GM23338 (cell line): Measurements from ENCODE around the gene SMARCA2. TPM values are rescaled to one million over a fixed set of nuclear protein-coding genes. Genes with fewer than 3 reads are reported as not detected.

Experiments
- ATAC-seq: fragments of 200-7000 bp; cut with Tn5 transposase; 3 replicates; pipeline ENCODE4 v1.9.1; 2020
- DNase-seq: peaks from one replicate; pipeline ENCODE4 v3.0.0-alpha.2; 2015; ENCODE audit warnings: low spot score
- H2AFZ ChIP-seq: fragments of 200-600 bp; sonication (generic); 2 replicates; pipeline ENCODE4 v1.8.0; 2016; ENCODE audit warnings: antibody characterized with exemption, mild to moderate bottlenecking, moderate library complexity
- H3F3A ChIP-seq: fragments of 200-600 bp; sonication (generic); replicated peaks from 2 replicates; pipeline ENCODE4 v1.8.0; 2017; ENCODE audit warnings: antibody characterized with exemption, mixed run types, low read depth
- H3K27ac ChIP-seq: fragments of 200-600 bp; sonication (generic); 2 replicates; pipeline ENCODE4 v1.6.1; 2016; ENCODE audit warnings: low read depth
- H3K27me3 ChIP-seq: fragments of 200-600 bp; sonication (generic); 2 replicates; pipeline ENCODE4 v1.8.0; 2016; ENCODE audit warnings: mild to moderate bottlenecking, mixed run types, moderate library complexity; ENCODE audit not compliant: insufficient read depth
- H3K36me3 ChIP-seq: fragments of 200-600 bp; sonication (generic); 2 replicates; pipeline ENCODE4 v1.8.0; 2016; ENCODE audit warnings: mild to moderate bottlenecking; ENCODE audit not compliant: insufficient read depth
- H3K4me1 ChIP-seq: fragments of 200-600 bp; sonication (generic); 2 replicates; pipeline ENCODE4 v1.8.0; 2016; ENCODE audit warnings: mild to moderate bottlenecking, moderate library complexity; ENCODE audit not compliant: insufficient read depth
- H3K4me2 ChIP-seq: fragments of 200-600 bp; sonication (generic); 2 replicates; pipeline ENCODE4 v1.7.1; 2017; ENCODE audit warnings: mixed run types
- H3K4me3 ChIP-seq: fragments of 200-600 bp; sonication (generic); 2 replicates; pipeline ENCODE4 v1.6.1; 2016; ENCODE audit warnings: mixed run types
- H3K79me2 ChIP-seq: fragments of 200-600 bp; sonication (generic); replicated peaks from 2 replicates; pipeline ENCODE4 v1.8.0; 2017; ENCODE audit warnings: mild to moderate bottlenecking; ENCODE audit not compliant: insufficient read depth
- H3K9me2 ChIP-seq: fragments of 200-600 bp; sonication (generic); 2 replicates; pipeline ENCODE4 v1.8.0; 2017; ENCODE audit not compliant: insufficient read depth
- H4K20me1 ChIP-seq: fragments of 200-600 bp; sonication (generic); replicated peaks from 2 replicates; pipeline ENCODE4 v1.8.0; 2017; ENCODE audit warnings: mild to moderate bottlenecking; ENCODE audit not compliant: insufficient read depth
- H3K27ac Mint-ChIP-seq: 2 replicates; pipeline ENCODE4 v1.8.0; 2020; ENCODE audit warnings: inconsistent platforms, mild to moderate bottlenecking, moderate library complexity, mixed read lengths
- H3K27me3 Mint-ChIP-seq: 3 replicates; pipeline ENCODE4 v1.8.0; 2022; ENCODE audit warnings: low read depth, mild to moderate bottlenecking, moderate library complexity, mixed read lengths, inconsistent platforms; ENCODE audit not compliant: insufficient read depth, poor library complexity
- H3K36me3 Mint-ChIP-seq: 3 replicates; pipeline ENCODE4 v1.8.0; 2021; ENCODE audit warnings: low read depth, mild to moderate bottlenecking, inconsistent platforms, moderate library complexity, mixed read lengths
- H3K4me1 Mint-ChIP-seq: 3 replicates; pipeline ENCODE4 v1.8.0; 2020; ENCODE audit warnings: mild to moderate bottlenecking, inconsistent platforms, mixed read lengths
- H3K4me3 Mint-ChIP-seq: 3 replicates; pipeline ENCODE4 v1.8.0; 2021; ENCODE audit warnings: moderate library complexity, mild to moderate bottlenecking, inconsistent platforms, mixed read lengths
- H3K9me3 Mint-ChIP-seq: 3 replicates; pipeline ENCODE4 v1.8.0; 2020; ENCODE audit warnings: moderate library complexity, mild to moderate bottlenecking, inconsistent platforms, mixed read lengths
- CREB1 ChIP-seq: fragments of 250-450 bp; sonication (Bioruptor Pico); IDR thresholded peaks from 2 replicates; pipeline ENCODE4 v1.5.0; 2020; ENCODE audit warnings: low read depth, mild to moderate bottlenecking, moderate library complexity
- CTCF ChIP-seq, 2 experiments: fragments of 200-600 bp in 1 of 2; sonication (generic) in 1 of 2; conservative IDR thresholded peaks; 2 replicates each; pipeline versions ENCODE4 v1.5.1 to v1.6.1; 2016 to 2017; ENCODE audit warnings: antibody characterized with exemption in 2 of 2, low read depth in 2 of 2, mild to moderate bottlenecking in 2 of 2, moderate library complexity in 1 of 2
- ETS1 ChIP-seq: IDR thresholded peaks from 2 replicates; pipeline ENCODE4 v1.6.1; 2016; ENCODE audit warnings: antibody characterized with exemption
- EZH2 ChIP-seq: fragments of 200-600 bp; sonication (generic); IDR thresholded peaks from one replicate; pipeline ENCODE4 v1.8.0; 2017; ENCODE audit warnings: antibody characterized with exemption, mild to moderate bottlenecking, low read depth; ENCODE audit not compliant: unreplicated experiment
- EZH2phosphoT487 ChIP-seq: fragments of 200-600 bp; sonication (generic); IDR thresholded peaks from one replicate; pipeline ENCODE4 v1.8.1; 2018; ENCODE audit warnings: antibody characterized with exemption; ENCODE audit not compliant: unreplicated experiment
- JUNB ChIP-seq: IDR thresholded peaks from one replicate; pipeline ENCODE4 v1.6.1; 2016; ENCODE audit warnings: antibody characterized with exemption; ENCODE audit not compliant: unreplicated experiment
- NANOG ChIP-seq: IDR thresholded peaks from 2 replicates; pipeline ENCODE4 v1.6.1; 2016; ENCODE audit warnings: antibody characterized with exemption, borderline replicate concordance
- POLR2AphosphoS5 ChIP-seq: IDR thresholded peaks from 2 replicates; pipeline ENCODE4 v1.6.1; 2016; ENCODE audit warnings: antibody characterized with exemption, low read depth
- REST ChIP-seq: IDR thresholded peaks from one replicate; pipeline ENCODE4 v1.6.1; 2018; ENCODE audit warnings: antibody characterized with exemption; ENCODE audit not compliant: unreplicated experiment
- STAT1 ChIP-seq: IDR thresholded peaks from one replicate; pipeline ENCODE4 v1.6.1; 2016; ENCODE audit warnings: antibody characterized with exemption; ENCODE audit not compliant: unreplicated experiment
- ZNF114 ChIP-seq: fragments of 250-450 bp; sonication (Bioruptor Pico); IDR thresholded peaks from 2 replicates; pipeline ENCODE4 v1.5.0; 2020; ENCODE audit warnings: mild to moderate bottlenecking, moderate library complexity
- ZNF331 ChIP-seq: fragments of 250-450 bp; sonication (Bioruptor Pico); IDR thresholded peaks from 2 replicates; pipeline ENCODE4 v1.5.0; 2020; ENCODE audit warnings: low read depth, mild to moderate bottlenecking, moderate library complexity
- ZNF462 ChIP-seq: fragments of 250-450 bp; sonication (Bioruptor Pico); IDR thresholded peaks from 2 replicates; pipeline ENCODE4 v1.5.0; 2020; ENCODE audit warnings: mild to moderate bottlenecking, moderate library complexity
- polyA plus RNA-seq: library from polyadenylated mRNA; unstranded; fragments of >200 nt; fragmentation: Nextera tagmentation; extraction: Ambion mirVana; gene quantifications from 2 replicates; pipeline ENCODE4 v1.2.1, GENCODE V29; 2016
- total RNA-seq: library from RNA; depleted of rRNA; stranded (reverse); fragments of >200 nt; shearing (Covaris generic); gene quantifications from 2 replicates; pipeline ENCODE4 v1.2.3, GENCODE V29; 2014

The SMARCA2 gene
- total and polyA plus RNA-seq, 2 experiments from 2014 or later = 21.7 to 21.9 TPM

- H3K4me3 Mint-ChIP-seq = no peak overlapping the region
- no peak overlapping the region for H3K4me3 ChIP-seq
- no peaks in the 10 kb centered on the region for H3K79me2 ChIP-seq
- H3K4me1 ChIP-seq = peaks cover 4% of the 10 kb centered on the region; the same call in 1 of the 2 replicates
- no peak overlapping the region for H2AFZ ChIP-seq
- TF ChIP-seq EZH2phosphoT487 = no peak
- TF ChIP-seq JUNB = no peak
- no peak for TF ChIP-seq ZNF462 (CRISPR knock-in tag)
- no peak for TF ChIP-seq POLR2AphosphoS5
- no peak for TF ChIP-seq CREB1 (CRISPR knock-in tag)
- no peak for TF ChIP-seq CTCF (conservative IDR thresholded peaks at IDR 0.05; ENCODE audit: low read depth in 2 of 2)
- no peak for TF ChIP-seq ETS1
- no peak for TF ChIP-seq ZNF114
- TF ChIP-seq STAT1 = no peak
- no peak for TF ChIP-seq ZNF331 (CRISPR knock-in tag)
- TF ChIP-seq NANOG = no peak
- TF ChIP-seq REST = no peak
- TF ChIP-seq EZH2 = no peak
- H3F3A ChIP-seq = no peaks in the 10 kb centered on the region
- no peaks in the 10 kb centered on the region for H3K9me3 Mint-ChIP-seq
- H4K20me1 ChIP-seq = no peaks in the 10 kb centered on the region
- no peaks in the 10 kb centered on the region for H3K9me2 ChIP-seq
- no peak overlapping the region for H3K27ac ChIP-seq
- H3K36me3 ChIP-seq = no peaks in the 10 kb centered on the region; the same call in 1 of the 2 replicates
- ATAC-seq (peak; percentile 28; the same call in 2 of the 3 replicates), DNase-seq (no peak)
- no peaks in the 10 kb centered on the region for H3K27me3 ChIP-seq
- no peak overlapping the region for H3K27ac Mint-ChIP-seq
- no peaks in the 10 kb centered on the region; the same call in 2 of the 3 replicates for H3K4me1 Mint-ChIP-seq
- no peaks in the 10 kb centered on the region for H3K36me3 Mint-ChIP-seq
- H3K4me2 ChIP-seq = no peak overlapping the region
- H3K27me3 Mint-ChIP-seq = peaks cover 1% of the 10 kb centered on the region
Measured at GRCh38 chr9:2039294-2040180, 24.4 kb downstream of the SMARCA2 start.
